Mesendoderm (in vitro differentiated cells): ENCODE results near the gene SLIT3.

Experiments used
- DNase-seq: peaks from one replicate; pipeline ENCODE4 v3.0.0; 2013
- H2AK5ac ChIP-seq: 2 replicates; pipeline ENCODE4 v1.6.1; 2013; ENCODE audit warnings: low read length, inconsistent platforms
- H2BK120ac ChIP-seq: 2 replicates; pipeline ENCODE4 v1.6.1; 2013; ENCODE audit warnings: low read depth, mild to moderate bottlenecking, low read length, moderate library complexity, mixed read lengths
- H2BK15ac ChIP-seq: replicated peaks from 2 replicates; pipeline ENCODE4 v1.6.1; 2013; ENCODE audit warnings: low read depth, mild to moderate bottlenecking, moderate library complexity
- H2BK5ac ChIP-seq: 2 replicates; pipeline ENCODE4 v1.6.1; 2013; ENCODE audit warnings: low read length, inconsistent platforms
- H3K18ac ChIP-seq: 2 replicates; pipeline ENCODE4 v1.6.1; 2013; ENCODE audit warnings: mild to moderate bottlenecking, low read length, mixed read lengths
- H3K23ac ChIP-seq: one replicate; pipeline ENCODE4 v1.6.1; 2013; ENCODE audit warnings: low read length
- H3K27ac ChIP-seq: 2 replicates; pipeline ENCODE4 v1.5.1; 2013; ENCODE audit warnings: low read depth, mild to moderate bottlenecking, inconsistent platforms, low read length, moderate library complexity
- H3K27me3 ChIP-seq: 2 replicates; pipeline ENCODE4 v1.6.1; 2013; ENCODE audit warnings: low read length, control low read depth, mild to moderate bottlenecking, inconsistent platforms; ENCODE audit not compliant: insufficient read depth, poor library complexity
- H3K36me3 ChIP-seq: 2 replicates; pipeline ENCODE4 v1.6.1; 2013; ENCODE audit warnings: low read length, inconsistent platforms; ENCODE audit not compliant: control insufficient read depth, insufficient read depth
- H3K4ac ChIP-seq: one replicate; pipeline ENCODE4 v1.6.1; 2013; ENCODE audit warnings: low read depth, mild to moderate bottlenecking, low read length, moderate library complexity
- H3K4me1 ChIP-seq: 2 replicates; pipeline ENCODE4 v1.6.1; 2013; ENCODE audit warnings: low read depth, low read length, inconsistent platforms; ENCODE audit not compliant: control insufficient read depth
- H3K4me2 ChIP-seq: 2 replicates; pipeline ENCODE4 v1.6.1; 2013; ENCODE audit warnings: low read length
- H3K4me3 ChIP-seq: 2 replicates; pipeline ENCODE4 v1.5.1; 2013; ENCODE audit warnings: mild to moderate bottlenecking, low read length
- H3K56ac ChIP-seq: one replicate; pipeline ENCODE4 v1.6.1; 2013; ENCODE audit warnings: low read length
- H3K79me1 ChIP-seq: 2 replicates; pipeline ENCODE4 v1.6.1; 2013; ENCODE audit warnings: low read length, inconsistent platforms
- H3K79me2 ChIP-seq: 2 replicates; pipeline ENCODE4 v1.6.1; 2013; ENCODE audit warnings: mild to moderate bottlenecking, low read length; ENCODE audit not compliant: control insufficient read depth, insufficient read depth
- H3K9ac ChIP-seq: 2 replicates; pipeline ENCODE4 v1.6.1; 2013; ENCODE audit warnings: low read length, inconsistent platforms
- H4K5ac ChIP-seq: one replicate; pipeline ENCODE4 v1.6.1; 2013; ENCODE audit warnings: low read length
- H4K8ac ChIP-seq: one replicate; pipeline ENCODE4 v1.6.1; 2013; ENCODE audit warnings: low read depth, mild to moderate bottlenecking, control low read depth, low read length, moderate library complexity
- WGBS: extraction: QIAGEN DNeasy Blood & Tissue Kit; methylation state at CpG from one replicate; pipeline ENCODE4 v1.1.7; 2013; ENCODE audit warnings: low lambda C conversion rate, missing lambda C conversion rate; ENCODE audit not compliant: insufficient coverage; ENCODE audit errors: extremely low coverage; 5-methylcytosine and 5-hydroxymethylcytosine counted together

The SLIT3 gene

DNA sequence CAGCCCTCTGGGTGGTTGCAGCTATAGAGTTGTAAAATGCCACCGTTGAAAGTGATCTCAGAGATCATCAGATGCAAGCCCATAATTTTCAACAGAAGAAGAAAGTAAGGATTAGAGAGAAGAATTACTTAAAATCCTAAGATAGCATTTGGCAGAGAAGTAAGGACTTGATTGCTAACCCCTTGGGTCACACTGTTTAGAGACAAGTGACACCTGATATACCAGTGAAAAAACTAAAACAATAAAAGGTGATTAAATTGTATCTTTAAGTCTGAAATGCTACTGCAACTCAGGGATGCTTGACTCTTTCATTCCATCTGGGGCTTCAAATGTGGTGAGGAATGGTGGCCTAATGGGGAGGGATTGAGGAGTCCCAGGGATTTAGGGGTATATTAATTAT, 440.9 kb downstream of the SLIT3 start:
- Histone ChIP-seq H3K4me1 (peaks cover 4% of the 10 kb centered on the region), H2AK5ac (no peak overlapping the region), H3K27ac (no peak overlapping the region), H3K4me2 (no peak overlapping the region), H4K8ac (no peak overlapping the region), H2BK120ac (no peak overlapping the region), H3K18ac (no peak overlapping the region), H3K9ac (no peak overlapping the region), H3K4ac (no peak overlapping the region), H3K79me2 (no peaks in the 10 kb centered on the region), H3K36me3 (no peaks in the 10 kb centered on the region), H2BK5ac (no peak overlapping the region), H3K56ac (no peak overlapping the region), H4K5ac (no peak overlapping the region), H3K27me3 (no peaks in the 10 kb centered on the region), H3K23ac (no peak overlapping the region), H2BK15ac (no peak overlapping the region), H3K79me1 (no peaks in the 10 kb centered on the region), H3K4me3 (no peak overlapping the region)
- no peak for DNase-seq
- WGBS, result no CpG with 5 or more reads among the region's 1 CpG

DNA sequence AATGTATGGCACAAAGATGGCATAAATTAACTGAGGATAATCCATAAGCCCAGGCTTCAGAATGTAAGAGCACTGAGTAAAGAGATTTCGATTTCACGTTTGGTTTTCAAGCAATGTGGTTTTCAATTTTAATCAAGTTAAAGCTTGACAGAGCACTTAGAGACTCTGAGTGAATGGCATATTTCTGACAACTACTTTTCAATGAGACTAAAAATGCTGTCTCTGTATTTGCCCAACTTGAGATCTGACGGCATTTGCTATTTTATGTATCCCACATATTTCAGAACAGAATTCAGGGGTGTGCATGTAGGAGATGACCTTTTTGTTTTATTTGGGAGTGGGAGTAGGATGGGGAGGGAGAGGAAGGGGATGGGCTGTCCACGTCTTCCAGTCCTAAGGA, 441.5 kb downstream of the SLIT3 start:
- no peak overlapping the region for H3K23ac ChIP-seq
- H3K36me3 ChIP-seq, result no peaks in the 10 kb centered on the region
- H3K79me1 ChIP-seq, result no peaks in the 10 kb centered on the region
- H4K8ac ChIP-seq, result no peak overlapping the region
- no peak overlapping the region for H3K27ac ChIP-seq
- H3K27me3 ChIP-seq, result no peaks in the 10 kb centered on the region
- WGBS, result no CpG with 5 or more reads among the region's 4 CpGs
- H2BK5ac ChIP-seq, result no peak overlapping the region
- H4K5ac ChIP-seq, result no peak overlapping the region
- H3K4me1 ChIP-seq, result peaks cover 4% of the 10 kb centered on the region
- no peak for DNase-seq
- H3K18ac ChIP-seq, result no peak overlapping the region
- no peak overlapping the region for H3K56ac ChIP-seq
- no peak overlapping the region for H3K4me3 ChIP-seq
- no peak overlapping the region for H2BK120ac ChIP-seq
- no peak overlapping the region for H2AK5ac ChIP-seq
- H2BK15ac ChIP-seq, result no peak overlapping the region
- H3K9ac ChIP-seq, result no peak overlapping the region
- no peak overlapping the region for H3K4me2 ChIP-seq
- H3K4ac ChIP-seq, result no peak overlapping the region
- no peaks in the 10 kb centered on the region for H3K79me2 ChIP-seq

DNA sequence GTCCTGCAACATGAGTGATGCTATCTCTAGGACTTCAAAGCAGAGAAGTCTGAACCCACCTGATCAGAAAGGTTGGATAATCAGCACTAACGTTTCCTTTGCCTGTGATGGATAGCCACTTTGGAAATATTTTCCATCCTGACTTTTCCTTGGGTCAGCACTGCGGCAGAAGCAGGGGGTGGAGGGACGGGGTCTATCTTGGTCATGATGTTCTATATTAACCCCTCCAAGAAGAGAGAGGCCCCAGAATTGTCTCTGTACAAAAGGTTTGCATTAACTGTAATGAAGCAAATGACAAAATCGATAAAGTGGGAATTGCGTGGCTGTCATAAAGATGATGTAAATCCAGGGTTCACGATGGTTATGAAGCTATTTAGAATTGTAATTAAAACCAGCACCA, 441.9 kb downstream of the SLIT3 start:
- Histone ChIP-seq H2BK5ac (no peak overlapping the region), H3K79me2 (no peaks in the 10 kb centered on the region), H2BK15ac (no peak overlapping the region), H3K9ac (no peak overlapping the region), H3K27me3 (no peaks in the 10 kb centered on the region), H3K4me3 (no peak overlapping the region), H3K18ac (no peak overlapping the region), H4K8ac (no peak overlapping the region), H4K5ac (no peak overlapping the region), H3K4ac (no peak overlapping the region), H3K79me1 (no peaks in the 10 kb centered on the region), H3K23ac (no peak overlapping the region), H3K27ac (no peak overlapping the region), H3K36me3 (no peaks in the 10 kb centered on the region), H2AK5ac (no peak overlapping the region), H3K56ac (no peak overlapping the region), H3K4me2 (no peak overlapping the region), H3K4me1 (peaks cover 4% of the 10 kb centered on the region), H2BK120ac (no peak overlapping the region)
- no peak for DNase-seq
- no CpG with 5 or more reads among the region's 6 CpGs for WGBS

DNA sequence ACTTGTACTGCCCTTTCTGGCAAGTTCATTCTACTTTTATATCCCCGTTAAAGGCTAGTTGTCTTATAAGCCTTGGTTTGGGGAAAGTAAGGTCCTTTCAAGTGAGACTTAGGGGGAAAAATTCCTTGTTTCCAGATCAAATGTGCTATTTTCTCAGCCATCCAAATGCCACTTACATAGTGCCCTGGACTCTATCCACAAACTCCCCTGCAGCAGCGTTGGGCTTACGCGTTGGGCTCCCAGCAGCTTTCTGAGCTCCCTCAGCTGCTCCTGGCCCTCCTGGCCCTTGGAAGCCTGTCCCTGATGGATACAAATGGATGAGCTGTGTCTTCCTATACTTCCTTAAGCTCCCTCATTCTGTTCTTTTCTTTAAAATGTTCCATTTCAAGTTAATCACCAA, 442.6 kb downstream of the SLIT3 start:
- no peak overlapping the region for H4K5ac ChIP-seq
- H3K18ac ChIP-seq, result no peak overlapping the region
- H2BK5ac ChIP-seq, result no peak overlapping the region
- no peak overlapping the region for H4K8ac ChIP-seq
- peaks cover 4% of the 10 kb centered on the region for H3K4me1 ChIP-seq
- no peaks in the 10 kb centered on the region for H3K36me3 ChIP-seq
- H3K9ac ChIP-seq, result no peak overlapping the region
- H3K23ac ChIP-seq, result no peak overlapping the region
- no CpG with 5 or more reads among the region's 4 CpGs for WGBS
- no peak for DNase-seq
- H3K4me3 ChIP-seq, result no peak overlapping the region
- no peak overlapping the region for H3K56ac ChIP-seq
- no peaks in the 10 kb centered on the region for H3K27me3 ChIP-seq
- H3K79me2 ChIP-seq, result no peaks in the 10 kb centered on the region
- no peak overlapping the region for H2AK5ac ChIP-seq
- no peak overlapping the region for H3K4ac ChIP-seq
- no peak overlapping the region for H3K27ac ChIP-seq
- H3K4me2 ChIP-seq, result no peak overlapping the region
- no peak overlapping the region for H2BK120ac ChIP-seq
- H3K79me1 ChIP-seq, result no peaks in the 10 kb centered on the region
- H2BK15ac ChIP-seq, result no peak overlapping the region

- no peaks in the 10 kb centered on the region for H3K36me3 ChIP-seq
- no peak overlapping the region for H3K4me3 ChIP-seq
- no peak overlapping the region for H4K5ac ChIP-seq
- H3K4me2 ChIP-seq, result no peak overlapping the region
- WGBS, result no CpG with 5 or more reads among the region's 5 CpGs
- no peak overlapping the region for H2BK15ac ChIP-seq
- H2BK120ac ChIP-seq, result no peak overlapping the region
- no peak overlapping the region for H2BK5ac ChIP-seq
- no peak overlapping the region for H3K23ac ChIP-seq
- H3K18ac ChIP-seq, result no peak overlapping the region
- no peak for DNase-seq
- no peak overlapping the region for H3K9ac ChIP-seq
- no peaks in the 10 kb centered on the region for H3K79me1 ChIP-seq
- H4K8ac ChIP-seq, result no peak overlapping the region
- no peak overlapping the region for H3K56ac ChIP-seq
- H3K4me1 ChIP-seq, result no peaks in the 10 kb centered on the region
- H3K4ac ChIP-seq, result no peak overlapping the region
- H3K79me2 ChIP-seq, result no peaks in the 10 kb centered on the region
- H2AK5ac ChIP-seq, result no peak overlapping the region
- H3K27ac ChIP-seq, result no peak overlapping the region
- no peaks in the 10 kb centered on the region for H3K27me3 ChIP-seq
Observed at GRCh38 chr5:168853972-168854371, 447.0 kb downstream of the SLIT3 start.

GRCh38 chr5:168852329-168852728, 448.6 kb downstream of the SLIT3 start:
- no peak overlapping the region for H4K5ac ChIP-seq
- H2BK5ac ChIP-seq, result no peak overlapping the region
- H3K4me1 ChIP-seq, result no peaks in the 10 kb centered on the region
- WGBS, result no CpG with 5 or more reads among the region's 4 CpGs
- H3K4me3 ChIP-seq, result no peak overlapping the region
- no peak overlapping the region for H3K4me2 ChIP-seq
- no peaks in the 10 kb centered on the region for H3K36me3 ChIP-seq
- H3K79me2 ChIP-seq, result no peaks in the 10 kb centered on the region
- no peak overlapping the region for H3K9ac ChIP-seq
- no peak overlapping the region for H3K4ac ChIP-seq
- H3K23ac ChIP-seq, result no peak overlapping the region
- no peak overlapping the region for H2BK15ac ChIP-seq
- H3K56ac ChIP-seq, result no peak overlapping the region
- H3K27ac ChIP-seq, result no peak overlapping the region
- H3K18ac ChIP-seq, result no peak overlapping the region
- H3K79me1 ChIP-seq, result no peaks in the 10 kb centered on the region
- DNase-seq, result no peak
- no peaks in the 10 kb centered on the region for H3K27me3 ChIP-seq
- H4K8ac ChIP-seq, result no peak overlapping the region
- no peak overlapping the region for H2BK120ac ChIP-seq
- no peak overlapping the region for H2AK5ac ChIP-seq
